A549 (cell line): ENCODE data around the gene STRN4. TPM values are rescaled to one million over a fixed set of nuclear protein-coding genes. Genes with fewer than 3 reads are reported as not detected.

ENCODE experiments used
- ATAC-seq, 2 experiments: fragments of 200-7000 bp in 1 of 2; fragments of >200 bp in 1 of 2; cut with Nextera tagmentation in 1 of 2; cut with Tn5 transposase in 1 of 2; 3 replicates each; pipeline versions ENCODE4 v1.8.0 to v1.9.1; 2018 to 2020; ENCODE audit warnings: mild to moderate bottlenecking in 1 of 2, moderate library complexity in 1 of 2
- CTCF ChIA-PET: fragments of 300-600 bp; sonication (Branson Sonifier 250); formaldehyde crosslinking; extraction: SDS; loops from one replicate; lab custom pipeline; 2021; ENCODE audit warnings: antibody characterized with exemption, inconsistent platforms; lab: Yijun Ruan, JAX
- POLR2A ChIA-PET: fragments of 350-600 bp; formaldehyde crosslinking; extraction: SDS; loops from one replicate; lab custom pipeline; 2021; ENCODE audit warnings: antibody characterized with exemption, inconsistent platforms; lab: Yijun Ruan, JAX
- DNase-seq, 2 experiments: peaks; one replicate each; pipeline versions ENCODE4 v3.0.0 to v3.0.0-alpha.2; 2011 to 2016; ENCODE audit warnings: low read depth in 1 of 2, low spot score in 1 of 2
- FAIRE-seq: peaks from 2 replicates; lab custom pipeline; 2011; peaks lifted over from hg19 to GRCh38; lab: Jason Lieb, UNC
- H3K27ac ChIP-seq, 2 experiments: fragments of >200 bp; sonication (Bioruptor Twin); formaldehyde crosslinking; 3 replicates each; pipeline ENCODE4 v1.5.1; 2016 to 2017
- H3K4me1 ChIP-seq: fragments of >200 bp; sonication (Bioruptor Twin); formaldehyde crosslinking; 3 replicates; pipeline ENCODE4 v1.6.1; 2016
- H3K4me2 ChIP-seq: fragments of >200 bp; sonication (Bioruptor Twin); formaldehyde crosslinking; 3 replicates; pipeline ENCODE4 v1.6.1; 2016
- H3K4me3 ChIP-seq: fragments of >200 bp; sonication (Bioruptor Twin); formaldehyde crosslinking; 3 replicates; pipeline ENCODE4 v1.5.1; 2016
- H3K9me3 ChIP-seq: fragments of >200 bp; sonication (Bioruptor Twin); formaldehyde crosslinking; 3 replicates; pipeline ENCODE4 v1.6.1; 2016
- BHLHE40 ChIP-seq: IDR thresholded peaks from 2 replicates; pipeline ENCODE4 v1.6.1; 2012; ENCODE audit warnings: low read depth, low read length, inconsistent platforms
- CBX2 ChIP-seq: fragments of 200-600 bp; sonication (generic); IDR thresholded peaks from 2 replicates; pipeline ENCODE4 v1.6.1; 2016; ENCODE audit warnings: low read depth, mild to moderate bottlenecking, borderline replicate concordance
- CHD2 ChIP-seq: fragments of 150-350 bp; IDR thresholded peaks from 2 replicates; pipeline ENCODE4 v1.6.1; 2014; ENCODE audit warnings: low read length; ENCODE audit not compliant: partially characterized antibody
- CHD4 ChIP-seq: fragments of 200-600 bp; sonication (generic); IDR thresholded peaks from 2 replicates; pipeline ENCODE4 v1.6.1; 2016; ENCODE audit warnings: antibody characterized with exemption, mild to moderate bottlenecking, borderline replicate concordance
- EP300 ChIP-seq, 2 experiments: fragments of >200 bp; sonication (Bioruptor Twin); formaldehyde crosslinking; IDR thresholded peaks; 2 replicates in 1 of 2; 3 replicates in 1 of 2; pipeline ENCODE4 v1.6.1; 2016 to 2017
- HEYL ChIP-seq: fragments of 250-450 bp; sonication (Bioruptor Pico); IDR thresholded peaks from 2 replicates; pipeline ENCODE4 v1.8.0; 2021; ENCODE audit warnings: mild to moderate bottlenecking, moderate library complexity
- JUNB ChIP-seq: fragments of >200 bp; sonication (Bioruptor Twin); formaldehyde crosslinking; IDR thresholded peaks from 2 replicates; pipeline ENCODE4 v1.6.1; 2016
- KDM5A ChIP-seq: fragments of 200-600 bp; sonication (generic); IDR thresholded peaks from 2 replicates; pipeline ENCODE4 v1.6.1; 2016; ENCODE audit warnings: antibody characterized with exemption, mild to moderate bottlenecking
- MYC ChIP-seq: IDR thresholded peaks from 2 replicates; pipeline ENCODE4 v1.6.1; 2012; ENCODE audit warnings: mild to moderate bottlenecking, inconsistent platforms, low read length, improper control_type of control experiment, borderline replicate concordance
- POLR2A ChIP-seq: IDR thresholded peaks from 2 replicates; pipeline ENCODE4 v1.6.1; 2012; ENCODE audit warnings: mild to moderate bottlenecking, low read length
- RARB ChIP-seq: fragments of 250-450 bp; sonication (Bioruptor Pico); IDR thresholded peaks from 2 replicates; pipeline ENCODE4 v1.8.0; 2021; ENCODE audit warnings: mild to moderate bottlenecking, moderate library complexity
- RNF2 ChIP-seq: fragments of 200-600 bp; sonication (generic); IDR thresholded peaks from 2 replicates; pipeline ENCODE4 v1.6.1; 2016; ENCODE audit warnings: low read depth, mild to moderate bottlenecking, antibody characterized with exemption, moderate library complexity, borderline replicate concordance
- SMC3 ChIP-seq: fragments of >200 bp; sonication (Bioruptor Twin); formaldehyde crosslinking; IDR thresholded peaks from 3 replicates; pipeline ENCODE4 v1.6.1; 2018; ENCODE audit warnings: inconsistent platforms
- TP53 ChIP-seq: fragments of 250-450 bp; sonication (Bioruptor Pico); IDR thresholded peaks from 2 replicates; pipeline ENCODE4 v1.5.0; 2021; ENCODE audit warnings: mild to moderate bottlenecking, moderate library complexity
- USF2 ChIP-seq: fragments of 450-650 bp; IDR thresholded peaks from 2 replicates; pipeline ENCODE4 v1.6.1; 2014; ENCODE audit warnings: antibody characterized with exemption
- ZFP36 ChIP-seq: fragments of 450-650 bp; IDR thresholded peaks from 2 replicates; pipeline ENCODE4 v1.6.1; 2014; ENCODE audit warnings: borderline replicate concordance; ENCODE audit not compliant: partially characterized antibody
- ZSCAN20 ChIP-seq: fragments of 250-450 bp; sonication (Bioruptor Pico); IDR thresholded peaks from 2 replicates; pipeline ENCODE4 v1.8.0; 2022; ENCODE audit warnings: mild to moderate bottlenecking, moderate library complexity
- WGBS: methylation state at CpG from one replicate; pipeline ENCODE4 v1.1.6; 2017; ENCODE audit errors: missing lambda C conversion rate; 5-methylcytosine and 5-hydroxymethylcytosine counted together
- polyA plus RNA-seq, 4 experiments: library from polyadenylated mRNA; depleted of rRNA in 3 of 4; stranded (reverse); fragments of >200 nt; fragmentation: RNase III in 1 of 4; extraction: RNeasy Plus Mini Kit Qiagen cat#74134 plus additional on column Dnase treatment in 1 of 4; gene quantifications; 2 replicates in 3 of 4; 3 replicates in 1 of 4; pipeline ENCODE4 v1.2.3, GENCODE V29; 2011 to 2017
- TF ChIP-seq, protein P1 (sequence below): fragments of 250-450 bp; sonication (Bioruptor Pico); IDR thresholded peaks from 2 replicates; pipeline ENCODE4 v1.5.0; 2021; ENCODE audit warnings: mild to moderate bottlenecking, moderate library complexity, borderline replicate concordance
- TF ChIP-seq, protein P2 (sequence below): IDR thresholded peaks from 2 replicates; pipeline ENCODE4 v1.6.1; 2012
- TF ChIP-seq, protein P3 (sequence below): IDR thresholded peaks from 2 replicates; pipeline ENCODE4 v1.6.1; 2012

The STRN4 gene
- polyA plus RNA-seq, 2 of the 4 experiments (the other 2 are of a cell fraction) = 62.8 to 70.0 TPM

- no peak for FAIRE-seq
- Histone ChIP-seq H3K4me2 (no peak overlapping the region), H3K4me1 (peaks cover 21% of the 10 kb centered on the region), H3K4me3 (no peak overlapping the region), H3K9me3 (no peaks in the 10 kb centered on the region), H3K27ac (no peak overlapping the region)
- POLR2A ChIA-PET = no interaction called here
- WGBS = 88% methylated on average over 30 of the region's 30 CpGs
- CTCF ChIA-PET = interaction anchor here (0.6 to 28.2 kb wide), 21 partner anchors 9 to 369 kb away, joined by 3 to 1222 read pairs (median 5); partner anchors contain the start of genes AP2S1, FKRP and SLC1A5
- DNase-seq = no peak
- TF ChIP-seq ZSCAN20 (CRISPR knock-in tag) = no peak
- TF ChIP-seq POLR2A = no peak
- TF ChIP-seq HEYL (CRISPR knock-in tag) = no peak
- TF ChIP-seq, protein P1, sequence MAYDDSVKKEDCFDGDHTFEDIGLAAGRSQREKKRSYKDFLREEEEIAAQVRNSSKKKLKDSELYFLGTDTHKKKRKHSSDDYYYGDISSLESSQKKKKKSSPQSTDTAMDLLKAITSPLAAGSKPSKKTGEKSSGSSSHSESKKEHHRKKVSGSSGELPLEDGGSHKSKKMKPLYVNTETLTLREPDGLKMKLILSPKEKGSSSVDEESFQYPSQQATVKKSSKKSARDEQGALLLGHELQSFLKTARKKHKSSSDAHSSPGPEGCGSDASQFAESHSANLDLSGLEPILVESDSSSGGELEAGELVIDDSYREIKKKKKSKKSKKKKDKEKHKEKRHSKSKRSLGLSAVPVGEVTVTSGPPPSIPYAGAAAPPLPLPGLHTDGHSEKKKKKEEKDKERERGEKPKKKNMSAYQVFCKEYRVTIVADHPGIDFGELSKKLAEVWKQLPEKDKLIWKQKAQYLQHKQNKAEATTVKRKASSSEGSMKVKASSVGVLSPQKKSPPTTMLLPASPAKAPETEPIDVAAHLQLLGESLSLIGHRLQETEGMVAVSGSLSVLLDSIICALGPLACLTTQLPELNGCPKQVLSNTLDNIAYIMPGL (CRISPR knock-in tag) = no peak
- no peak for TF ChIP-seq BHLHE40
- no peak for TF ChIP-seq RNF2
- ATAC-seq = no peak
These were observed 10.3 kb upstream of the STRN4 start for GRCh38 chr19:46756544-46756888.

DNA sequence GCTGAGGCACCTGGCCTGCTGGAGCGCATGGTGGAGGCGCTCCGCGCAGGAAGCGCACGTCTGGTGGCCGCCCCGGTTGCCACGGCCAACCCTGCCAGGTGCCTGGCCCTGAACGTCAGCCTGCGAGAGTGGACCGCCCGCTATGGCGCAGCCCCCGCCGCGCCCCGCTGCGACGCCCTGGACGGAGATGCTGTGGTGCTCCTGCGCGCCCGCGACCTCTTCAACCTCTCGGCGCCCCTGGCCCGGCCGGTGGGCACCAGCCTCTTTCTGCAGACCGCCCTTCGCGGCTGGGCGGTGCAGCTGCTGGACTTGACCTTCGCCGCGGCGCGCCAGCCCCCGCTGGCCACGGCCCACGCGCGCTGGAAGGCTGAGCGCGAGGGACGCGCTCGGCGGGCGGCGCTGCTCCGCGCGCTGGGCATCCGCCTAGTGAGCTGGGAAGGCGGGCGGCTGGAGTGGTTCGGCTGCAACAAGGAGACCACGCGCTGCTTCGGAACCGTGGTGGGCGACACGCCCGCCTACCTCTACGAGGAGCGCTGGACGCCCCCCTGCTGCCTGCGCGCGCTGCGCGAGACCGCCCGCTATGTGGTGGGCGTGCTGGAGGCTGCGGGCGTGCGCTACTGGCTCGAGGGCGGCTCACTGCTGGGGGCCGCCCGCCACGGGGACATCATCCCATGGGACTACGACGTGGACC lies 9.7 kb upstream of the STRN4 start:
- TF ChIP-seq MYC (no peak), RARB (CRISPR knock-in tag) (no peak), CBX2 (no peak), EP300 (IDR thresholded peaks at IDR 0.05) (no peak), CHD4 (no peak), KDM5A (no peak), SMC3 (no peak), ZFP36 (no peak), CHD2 (no peak), TP53 (CRISPR knock-in tag) (no peak), USF2 (no peak), JUNB (no peak)
- TF ChIP-seq, protein P1 (CRISPR knock-in tag) = no peak
- TF ChIP-seq, protein P2, sequence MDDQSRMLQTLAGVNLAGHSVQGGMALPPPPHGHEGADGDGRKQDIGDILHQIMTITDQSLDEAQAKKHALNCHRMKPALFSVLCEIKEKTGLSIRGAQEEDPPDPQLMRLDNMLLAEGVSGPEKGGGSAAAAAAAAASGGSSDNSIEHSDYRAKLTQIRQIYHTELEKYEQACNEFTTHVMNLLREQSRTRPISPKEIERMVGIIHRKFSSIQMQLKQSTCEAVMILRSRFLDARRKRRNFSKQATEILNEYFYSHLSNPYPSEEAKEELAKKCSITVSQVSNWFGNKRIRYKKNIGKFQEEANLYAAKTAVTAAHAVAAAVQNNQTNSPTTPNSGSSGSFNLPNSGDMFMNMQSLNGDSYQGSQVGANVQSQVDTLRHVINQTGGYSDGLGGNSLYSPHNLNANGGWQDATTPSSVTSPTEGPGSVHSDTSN = no peak
- TF ChIP-seq, protein P3, sequence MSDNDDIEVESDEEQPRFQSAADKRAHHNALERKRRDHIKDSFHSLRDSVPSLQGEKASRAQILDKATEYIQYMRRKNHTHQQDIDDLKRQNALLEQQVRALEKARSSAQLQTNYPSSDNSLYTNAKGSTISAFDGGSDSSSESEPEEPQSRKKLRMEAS = no peak
- POLR2A ChIA-PET = no interaction called here
- no peaks in the 10 kb centered on the region for H3K9me3 ChIP-seq
- no peak overlapping the region for H3K27ac ChIP-seq
- ATAC-seq (no peak), FAIRE-seq (no peak), DNase-seq (no peak)
- CTCF ChIA-PET = interaction anchor here (0.6 to 28.2 kb wide), 23 partner anchors 9 to 402 kb away, joined by 3 to 1222 read pairs (median 5); partner anchors contain the start of genes AP2S1, FKRP and SLC1A5
- no peak overlapping the region for H3K4me2 ChIP-seq
- H3K4me3 ChIP-seq = no peak overlapping the region
- H3K4me1 ChIP-seq = peaks cover 21% of the 10 kb centered on the region
- WGBS = 96% methylated on average over 85 of the region's 86 CpGs
